ENCODE data around the gene SRPX2.
"Not testable (repeated sequence)": the region's sequence is repeated elsewhere in the genome, so short reads cannot be mapped to it uniquely, and the experiment has no call there.

Gene SRPX2

DNA sequence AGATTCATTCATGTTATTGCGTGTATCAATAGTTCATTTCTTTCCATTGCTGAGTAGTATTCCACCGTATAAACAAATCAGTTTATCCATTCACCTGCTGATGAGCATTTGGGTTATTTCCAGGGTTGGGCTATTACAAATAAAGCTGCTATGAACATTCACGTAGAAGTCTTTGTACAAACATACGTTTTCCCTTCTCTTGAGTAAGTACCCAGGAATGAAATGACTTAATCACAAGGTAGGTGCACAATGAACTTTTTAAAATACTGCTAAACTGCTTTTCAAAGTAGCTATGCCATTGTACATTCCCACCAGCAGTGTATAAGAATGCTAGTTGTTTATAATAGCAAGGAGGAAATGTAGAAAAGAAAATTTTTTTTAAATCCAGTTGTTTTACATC, 52.0 kb downstream of the SRPX2 start:
- no peak for DNase-seq (ENCODE audit: low read depth in 1 of 2, low spot score in 1 of 2)

DNA sequence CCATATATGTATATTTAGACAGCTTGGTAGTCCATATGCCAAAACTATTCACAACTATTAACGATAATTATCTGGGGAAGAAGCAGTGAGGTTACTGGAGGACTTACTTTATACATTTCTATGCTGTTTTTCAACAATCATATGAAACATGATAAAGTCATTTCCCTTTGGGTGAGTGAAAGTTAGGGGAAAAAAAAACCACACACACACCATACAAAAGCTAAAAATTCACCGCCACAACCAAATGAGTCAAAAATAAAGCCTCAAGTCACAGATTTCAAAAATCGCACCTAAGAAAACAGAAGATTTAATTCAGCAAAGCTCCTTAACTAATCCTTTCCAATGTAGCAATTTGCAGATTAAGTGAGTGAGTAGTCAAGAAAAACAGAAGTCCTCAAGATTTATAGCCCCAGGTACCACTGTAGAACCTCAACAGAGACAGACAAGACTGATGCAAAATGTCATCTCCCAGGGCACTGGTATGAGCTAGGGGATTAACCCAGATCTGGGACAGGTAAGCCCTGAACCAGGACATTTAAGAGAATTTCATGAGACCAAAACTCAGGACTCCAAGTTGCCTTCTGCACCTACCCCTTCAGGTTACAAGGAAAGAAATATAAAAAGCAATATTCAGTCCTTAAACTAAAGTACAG, 52.8 kb downstream of the SRPX2 start:
- no peak for DNase-seq (ENCODE audit: low read depth in 1 of 2, low spot score in 1 of 2)

DNA sequence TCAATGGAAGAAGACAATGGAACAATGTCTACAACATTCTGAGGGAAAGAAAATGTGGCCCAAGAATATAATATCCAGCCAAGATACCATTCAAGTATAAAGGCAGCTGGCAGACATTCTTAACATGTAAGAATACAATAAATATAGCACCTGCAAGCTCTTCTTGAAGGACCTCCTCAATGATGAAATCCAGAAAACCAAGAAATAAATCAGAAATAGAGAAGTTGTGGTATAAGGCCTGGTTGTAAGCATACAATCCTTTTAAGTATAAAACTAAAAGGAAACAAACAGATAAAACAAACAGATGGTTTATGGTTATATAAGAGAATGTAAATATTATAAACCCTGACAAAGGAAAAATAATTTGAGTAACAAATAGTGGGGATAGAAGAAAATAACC, 54.6 kb downstream of the SRPX2 start:
- DNase-seq (ENCODE audit: low read depth in 1 of 2, low spot score in 1 of 2): no peak

DNA sequence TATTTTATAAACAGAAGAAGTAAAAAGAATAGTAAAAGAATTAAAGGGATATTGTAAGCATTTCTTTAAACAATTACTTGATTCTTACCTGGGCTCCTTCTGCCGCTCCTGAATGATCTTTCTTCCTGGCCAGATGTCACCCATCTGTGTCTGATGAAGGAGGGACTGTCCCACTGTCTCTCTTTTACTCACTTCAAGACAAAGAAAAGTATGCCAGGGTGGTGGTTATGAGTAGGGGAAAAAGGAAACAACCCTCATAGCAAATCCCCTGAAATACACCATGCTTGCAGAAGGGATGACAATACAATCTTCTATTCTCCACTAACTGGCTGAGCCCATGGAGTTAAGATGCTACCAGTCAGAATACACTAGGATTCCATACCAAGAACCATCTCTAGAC, 56.8 kb downstream of the SRPX2 start:
- DNase-seq (ENCODE audit: low read depth in 1 of 2, low spot score in 1 of 2): no peak

DNA sequence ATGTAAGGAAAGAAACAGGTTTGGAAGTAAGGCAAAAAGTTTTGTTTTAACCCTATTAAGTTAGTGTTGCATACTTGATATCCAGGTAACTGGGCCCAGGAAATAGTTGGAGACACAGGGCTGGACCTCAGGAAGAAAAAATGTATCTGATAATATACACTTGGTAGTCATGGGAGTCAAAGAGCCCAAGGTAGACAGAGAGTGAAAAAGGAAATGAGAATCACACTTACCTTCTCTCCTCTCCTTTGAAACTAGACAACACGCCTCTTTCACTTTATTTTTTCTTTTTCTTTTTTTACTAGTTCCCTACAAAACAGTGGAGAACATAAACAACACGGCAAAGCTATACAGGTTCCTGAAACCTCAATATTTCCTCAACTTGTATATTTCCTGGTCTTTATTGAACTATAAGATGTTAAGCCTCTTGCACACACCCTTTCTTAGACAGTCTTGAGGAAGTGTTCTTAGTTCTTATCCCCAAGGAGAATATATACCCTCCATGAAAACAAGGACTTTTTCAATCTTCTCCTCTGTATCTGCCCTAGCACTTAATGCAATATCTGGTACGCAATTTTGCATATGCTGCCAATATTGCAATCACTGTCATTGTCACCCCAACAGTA, 60.7 kb downstream of the SRPX2 start:
- DNase-seq (ENCODE audit: low read depth in 1 of 2, low spot score in 1 of 2): no peak

DNA sequence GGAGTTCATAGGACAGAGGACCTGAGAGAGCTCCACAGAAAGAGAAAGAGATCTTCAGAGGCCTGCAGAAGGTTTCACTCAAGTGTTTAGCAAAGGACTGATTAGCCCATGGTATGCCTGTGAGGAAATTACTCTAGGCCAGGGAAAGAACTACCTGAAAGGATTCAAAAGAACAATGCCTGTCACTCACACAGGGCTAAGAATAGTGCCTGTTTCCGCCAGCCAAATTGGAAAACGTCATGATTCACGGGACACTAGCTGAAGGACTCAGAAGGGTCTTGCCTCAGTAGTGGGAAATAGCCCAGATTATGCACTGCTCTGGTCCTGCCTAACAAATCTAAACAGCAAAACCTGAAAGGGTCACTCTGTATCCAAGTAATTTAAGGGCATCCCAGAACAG, 66.8 kb downstream of the SRPX2 start:
- no peak for DNase-seq (ENCODE audit: low read depth in 1 of 2, low spot score in 1 of 2)

DNA sequence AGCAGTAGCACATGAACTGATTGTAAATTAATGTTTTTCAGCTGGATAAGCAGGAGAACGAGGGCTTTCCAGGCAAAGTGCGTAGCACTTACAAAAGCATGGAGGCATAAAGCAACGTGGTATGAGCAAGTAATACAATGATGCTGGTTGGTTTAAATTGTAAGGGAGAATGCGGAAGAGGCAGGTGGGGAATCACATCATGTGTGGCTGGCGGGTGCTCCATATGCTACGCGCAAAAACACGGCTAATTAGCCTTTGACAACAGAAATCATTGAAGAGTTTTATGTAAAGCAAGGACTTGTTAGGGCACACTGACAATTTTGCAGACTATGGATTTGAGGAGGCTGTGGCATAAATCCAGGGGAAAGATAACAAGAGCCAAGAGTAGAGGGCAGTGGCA, 73.4 kb downstream of the SRPX2 start:
- no peak for DNase-seq (ENCODE audit: low read depth in 1 of 2, low spot score in 1 of 2)

DNA sequence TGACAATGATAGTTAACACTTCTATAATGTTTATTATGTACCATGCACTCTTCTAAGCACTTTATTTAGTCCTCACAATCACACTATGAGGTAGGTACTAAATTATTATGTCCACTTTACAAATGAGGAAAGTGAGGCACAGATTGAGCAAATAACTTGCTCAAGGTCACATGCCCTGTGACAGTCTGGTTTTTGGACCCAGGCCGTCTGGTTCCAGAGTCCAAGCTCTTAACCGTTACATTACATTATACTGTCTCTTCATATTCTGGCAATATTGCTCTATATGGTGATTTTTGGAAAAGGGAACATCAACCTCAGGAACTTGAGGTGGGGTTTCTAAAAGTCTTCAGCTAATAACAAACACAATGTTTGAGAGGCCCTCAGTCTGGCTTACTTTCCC, 75.1 kb downstream of the SRPX2 start:
- no peak for DNase-seq (ENCODE audit: low read depth in 1 of 2, low spot score in 1 of 2)

DNA sequence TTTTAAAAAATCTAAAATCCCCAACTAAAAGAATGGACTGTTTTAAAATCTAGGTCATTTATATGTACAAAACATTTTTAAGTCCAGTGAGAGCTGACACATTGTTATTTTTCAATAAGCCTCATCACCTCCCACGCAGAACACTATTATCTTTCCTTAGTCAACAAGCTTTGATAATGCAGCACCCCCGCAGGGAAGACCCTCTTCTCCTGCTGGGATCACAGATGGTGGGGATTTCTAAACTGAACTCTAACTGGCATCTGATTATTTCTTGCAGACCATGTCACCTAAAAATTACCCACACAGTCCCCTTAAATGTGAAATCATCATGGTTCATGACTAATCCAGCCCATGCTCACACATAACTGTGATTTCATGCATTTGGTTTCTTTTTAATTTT, 76.3 kb downstream of the SRPX2 start:
- no peak for DNase-seq (ENCODE audit: low read depth in 1 of 2, low spot score in 1 of 2)

DNA sequence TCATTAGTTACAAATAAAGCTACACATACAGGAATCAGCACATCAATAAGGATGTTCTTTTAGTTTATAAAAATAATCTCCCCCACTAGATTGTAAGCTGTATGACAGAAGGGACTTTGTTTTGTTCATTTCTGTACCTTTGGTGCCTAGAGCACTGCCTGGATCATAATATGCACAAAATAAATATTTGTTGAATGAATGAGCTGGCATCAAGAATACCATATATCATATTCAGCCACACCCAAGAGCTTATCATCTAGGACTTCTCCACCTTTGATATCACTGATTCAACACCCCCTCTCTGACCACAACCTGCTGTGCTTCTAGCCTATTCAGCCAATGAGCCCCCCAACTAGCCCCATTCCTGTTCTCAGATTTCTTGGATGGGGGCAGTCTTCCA, 77.3 kb downstream of the SRPX2 start:
- DNase-seq (ENCODE audit: low read depth in 1 of 2, low spot score in 1 of 2): no peak

DNA sequence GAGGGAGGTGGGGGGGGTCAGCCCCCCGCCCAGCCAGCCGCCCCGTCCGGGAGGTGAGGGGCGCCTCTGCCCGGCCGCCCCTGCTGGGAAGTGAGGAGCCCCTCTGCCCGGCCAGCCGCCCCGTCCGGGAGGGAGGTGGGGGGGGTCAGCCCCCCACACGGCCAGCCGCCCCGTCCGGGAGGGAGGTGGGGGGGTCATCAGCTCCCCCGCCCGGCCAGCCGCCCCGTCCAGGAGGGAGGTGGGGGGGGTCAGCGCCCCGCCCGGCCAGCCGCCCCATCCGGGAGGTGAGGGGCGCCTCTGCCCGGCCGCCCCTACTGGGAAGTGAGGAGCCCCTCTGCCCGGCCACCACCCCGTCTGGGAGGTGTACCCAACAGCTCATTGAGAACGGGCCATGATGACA, 80.0 kb downstream of the SRPX2 start:
- DNase-seq (ENCODE audit: low read depth in 1 of 2, low spot score in 1 of 2): not testable (repeated sequence)
